B cell (primary cell): Measurements from ENCODE around the gene CHRM4. TPM values are rescaled to one million over a fixed set of nuclear protein-coding genes. Genes with fewer than 3 reads are reported as not detected.

Source experiments
- ATAC-seq: fragments of 200-7000 bp; cut with Tn5 transposase; one replicate; pipeline ENCODE4 v1.10.0; 2021; ENCODE audit warnings: low read depth, mild to moderate bottlenecking, moderate number of reproducible peaks, moderate library complexity
- CTCF ChIA-PET: fragments of 350-600 bp; sonication (Branson Sonifier 250); formaldehyde crosslinking; loops from one replicate; lab custom pipeline; 2021; ENCODE audit warnings: antibody characterized with exemption, inconsistent platforms; lab: Charles Lee
- POLR2A ChIA-PET: fragments of 350-600 bp; sonication (Branson Sonifier 250); formaldehyde crosslinking; loops from one replicate; lab custom pipeline; 2021; ENCODE audit warnings: antibody characterized with exemption; lab: Charles Lee
- DNase-seq: peaks from one replicate; pipeline ENCODE4 v3.0.0; 2013
- H2AFZ ChIP-seq: 2 replicates; pipeline ENCODE4 v1.6.1; 2012; ENCODE audit warnings: mild to moderate bottlenecking, low read depth, low read length; ENCODE audit not compliant: insufficient read depth, poor library complexity, severe bottlenecking
- H3K27ac ChIP-seq, 2 donors: 1 replicate in 1 of 2; 2 replicates in 1 of 2; pipeline ENCODE4 v1.5.1; 2012 to 2013; ENCODE audit warnings: low read length in 2 of 2, mild to moderate bottlenecking in 2 of 2, moderate library complexity in 1 of 2
- H3K27me3 ChIP-seq, 4 experiments: fragments of 200-600 bp in 1 of 4; sonication (generic) in 1 of 4; replicated peaks in 1 of 4; 1 replicate in 2 of 4; 2 replicates in 2 of 4; pipeline versions ENCODE4 v1.6.1 to v1.7.0; 2013 to 2016; ENCODE audit warnings: low read length in 3 of 4, mild to moderate bottlenecking in 2 of 4, mixed read lengths in 1 of 4, moderate library complexity in 1 of 4; ENCODE audit not compliant: insufficient read depth in 4 of 4, control insufficient read depth in 3 of 4; ENCODE audit errors: control extremely low read depth in 1 of 4
- H3K36me3 ChIP-seq, 2 experiments: replicated peaks in 1 of 2; 1 replicate in 1 of 2; 2 replicates in 1 of 2; pipeline versions ENCODE4 v1.6.1 to v1.7.1; 2013; ENCODE audit warnings: low read length in 1 of 2; ENCODE audit not compliant: insufficient read depth in 2 of 2, control insufficient read depth in 1 of 2; ENCODE audit errors: control extremely low read depth in 1 of 2, extremely low read depth in 1 of 2
- H3K4me1 ChIP-seq, 2 donors: fragments of 200-600 bp in 1 of 2; sonication (generic) in 1 of 2; 1 replicate in 1 of 2; 2 replicates in 1 of 2; pipeline versions ENCODE4 v1.5.1 to v1.6.1; 2013 to 2017; ENCODE audit warnings: low read length in 2 of 2; ENCODE audit not compliant: control insufficient read depth in 2 of 2, insufficient read depth in 2 of 2
- H3K4me2 ChIP-seq: replicated peaks from 2 replicates; pipeline ENCODE3; 2012; ENCODE audit warnings: mild to moderate bottlenecking, low read depth, low read length; ENCODE audit not compliant: poor library complexity, severe bottlenecking
- H3K4me3 ChIP-seq, 5 experiments: fragments of 200-600 bp in 1 of 5; sonication (generic) in 1 of 5; 1 replicate in 3 of 5; 2 replicates in 2 of 5; pipeline versions ENCODE4 v1.5.1 to v1.7.0; 2011 to 2016; ENCODE audit warnings: low read length in 4 of 5, mild to moderate bottlenecking in 4 of 5, low read depth in 2 of 5, control low read depth in 1 of 5, moderate library complexity in 1 of 5; ENCODE audit not compliant: insufficient read depth in 1 of 5; ENCODE audit errors: control extremely low read depth in 1 of 5, extremely low read depth in 1 of 5
- H3K79me2 ChIP-seq: fragments of 200-600 bp; sonication (generic); one replicate; pipeline ENCODE4 v1.6.0; 2016; ENCODE audit warnings: low read length; ENCODE audit not compliant: control insufficient read depth, insufficient read depth
- H3K9ac ChIP-seq: fragments of 200-600 bp; sonication (generic); 2 replicates; pipeline ENCODE4 v1.6.1; 2017; ENCODE audit warnings: mild to moderate bottlenecking, low read length, moderate library complexity
- H3K9me3 ChIP-seq, 3 donors: one replicate each; pipeline versions ENCODE4 v1.6.1 to v1.7.1; 2013; ENCODE audit warnings: low read length in 2 of 3; ENCODE audit not compliant: control insufficient read depth in 2 of 3, insufficient read depth in 1 of 3; ENCODE audit errors: control extremely low read depth in 1 of 3
- H4K20me1 ChIP-seq: 2 replicates; pipeline ENCODE4 v1.6.0; 2012; ENCODE audit warnings: mild to moderate bottlenecking, low read length; ENCODE audit not compliant: insufficient read depth, control insufficient read depth, poor library complexity, severe bottlenecking
- H3K27ac Mint-ChIP-seq: one replicate; pipeline ENCODE4 v1.8.0; 2021; ENCODE audit warnings: mixed read lengths
- H3K27me3 Mint-ChIP-seq: one replicate; pipeline ENCODE4 v1.8.0; 2021; ENCODE audit warnings: mixed read lengths
- H3K4me1 Mint-ChIP-seq: one replicate; pipeline ENCODE4 v1.8.0; 2021; ENCODE audit warnings: mixed read lengths
- H3K4me3 Mint-ChIP-seq: one replicate; pipeline ENCODE4 v1.8.0; 2021; ENCODE audit warnings: mixed read lengths
- H3K9me3 Mint-ChIP-seq: one replicate; pipeline ENCODE4 v1.8.0; 2022; ENCODE audit warnings: mixed read lengths; ENCODE audit not compliant: insufficient read depth
- CTCF ChIP-seq: fragments of 200-600 bp; IDR thresholded peaks from one replicate; pipeline ENCODE4 v1.8.0; 2022; ENCODE audit warnings: antibody characterized with exemption, mild to moderate bottlenecking
- EZH2 ChIP-seq: IDR thresholded peaks from 2 replicates; pipeline ENCODE4 v1.6.1; 2012; ENCODE audit warnings: borderline replicate concordance, low read depth, mild to moderate bottlenecking, moderate library complexity, low read length; ENCODE audit not compliant: insufficient read depth, poor library complexity, severe bottlenecking
- WGBS: methylation state at CpG from one replicate; pipeline ENCODE4 v1.1.5; 2013; ENCODE audit warnings: missing lambda C conversion rate; ENCODE audit not compliant: insufficient coverage; 5-methylcytosine and 5-hydroxymethylcytosine counted together
- intact Hi-C: fragments of 100-400 bp; cut with micrococcal nuclease; formaldehyde crosslinking; loops from one replicate; pipeline ENCODE4 v1.10.0; 2022
- polyA plus RNA-seq: library from polyadenylated mRNA; depleted of rRNA; stranded (reverse); fragments of >200 nt; gene quantifications from 2 replicates; pipeline ENCODE4 v1.2.3, GENCODE V29; 2012
- total RNA-seq, 2 donors: library from RNA; stranded (reverse); fragments of 120-200 nt in 1 of 2; gene quantifications; 1 replicate in 1 of 2; 2 replicates in 1 of 2; pipeline versions ENCODE4 v1.2.3 to v1.2.4, GENCODE V29; 2013 to 2022

CHRM4 gene
- total and polyA plus RNA-seq, 2 donors (not counting 1 experiment from before 2014, with no cell fraction given): 0.49 to 1.4 TPM

GRCh38 chr11:46335890-46336562, 55.5 kb downstream of the CHRM4 start:
- no peaks in the 10 kb centered on the region for H3K79me2 ChIP-seq
- H3K4me3 ChIP-seq: no peak overlapping the region
- TF ChIP-seq CTCF: no peak
- no peak for TF ChIP-seq EZH2
- no peaks in the 10 kb centered on the region for H4K20me1 ChIP-seq
- Mint-ChIP-seq H3K27ac (no peak overlapping the region), H3K4me3 (no peak overlapping the region), H3K27me3 (peaks cover 60% of the 10 kb centered on the region), H3K4me1 (peaks cover 10% of the 10 kb centered on the region), H3K9me3 (no peaks in the 10 kb centered on the region)
- peaks cover 12 to 19% of the 10 kb centered on the region in 2 donors for H3K4me1 ChIP-seq
- ChIA-PET POLR2A (no interaction called here), CTCF (no interaction called here)
- WGBS: 93% methylated on average over 11 of the region's 11 CpGs
- peaks cover 0 to 9% (median 0%) of the 10 kb centered on the region in 3 donors for H3K9me3 ChIP-seq
- DNase-seq (no peak), ATAC-seq (no peak)
- H3K9ac ChIP-seq: no peak overlapping the region
- H3K36me3 ChIP-seq: no peaks in the 10 kb centered on the region
- H3K4me2 ChIP-seq: no peak overlapping the region
- intact Hi-C loops: no loop called here
- H3K27me3 ChIP-seq: peaks cover 0 to 63% (median 34%) of the 10 kb centered on the region in 4 experiments
- H2AFZ ChIP-seq: no peak overlapping the region
- no peak overlapping the region for H3K27ac ChIP-seq

GRCh38 chr11:46335271-46335670, 56.3 kb downstream of the CHRM4 start:
- Mint-ChIP-seq H3K4me3 (no peak overlapping the region), H3K27me3 (peaks cover 67% of the 10 kb centered on the region), H3K9me3 (no peaks in the 10 kb centered on the region), H3K27ac (no peak overlapping the region), H3K4me1 (peaks cover 13% of the 10 kb centered on the region)
- TF ChIP-seq EZH2 (no peak), CTCF (no peak)
- ChIA-PET CTCF (no interaction called here), POLR2A (no interaction called here)
- H2AFZ ChIP-seq: no peak overlapping the region
- no peak overlapping the region for H3K4me3 ChIP-seq
- peaks cover 12 to 19% of the 10 kb centered on the region in 2 donors for H3K4me1 ChIP-seq
- H3K36me3 ChIP-seq: no peaks in the 10 kb centered on the region
- no peak overlapping the region for H3K9ac ChIP-seq
- H3K9me3 ChIP-seq: peaks cover 0 to 9% (median 0%) of the 10 kb centered on the region in 3 donors
- WGBS: 77% methylated on average over 5 of the region's 6 CpGs
- H4K20me1 ChIP-seq: no peaks in the 10 kb centered on the region
- peaks cover 0 to 70% (median 41%) of the 10 kb centered on the region in 4 experiments for H3K27me3 ChIP-seq
- DNase-seq: no peak
- no peaks in the 10 kb centered on the region for H3K79me2 ChIP-seq
- no peak for ATAC-seq
- intact Hi-C loops: no loop called here
- H3K27ac ChIP-seq: no peak overlapping the region
- no peak overlapping the region for H3K4me2 ChIP-seq
